Endothelial cell of umbilical vein (primary cell): Measurements from ENCODE around the gene AGBL4. TPM values are rescaled to one million over a fixed set of nuclear protein-coding genes. Genes with fewer than 3 reads are reported as not detected.

ENCODE experiments used
- BruUV-seq: library from RNA; stranded (reverse); fragments of 400-500 nt; replicated peaks from 2 replicates; lab custom pipeline; 2021; lab: Mats Ljungman, UMichigan
- CTCF ChIA-PET: fragments of 300-600, 350-600 bp; sonication (Branson Sonifier 250); formaldehyde crosslinking; loops from one replicate; lab custom pipeline; 2021; ENCODE audit warnings: antibody characterized with exemption, inconsistent platforms; lab: Charles Lee
- POLR2A ChIA-PET: fragments of 300-600, 350-600 bp; sonication (Branson Sonifier 250); formaldehyde crosslinking; loops from one replicate; lab custom pipeline; 2021; ENCODE audit warnings: antibody characterized with exemption, inconsistent platforms; lab: Charles Lee
- DNase-seq: peaks from one replicate; pipeline ENCODE4 v3.0.0-alpha.2; 2011; ENCODE audit warnings: low read depth, low spot score
- FAIRE-seq: peaks from 2 replicates; lab custom pipeline; 2011; peaks lifted over from hg19 to GRCh38; lab: Jason Lieb, UNC
- H2AFZ ChIP-seq: 2 replicates; pipeline ENCODE4 v1.6.0; 2012; ENCODE audit warnings: low read depth, low read length, control low read depth, inconsistent platforms
- H3K27ac ChIP-seq: 2 replicates; pipeline ENCODE4 v1.5.1; 2011; ENCODE audit warnings: low read depth, mild to moderate bottlenecking, control low read depth, low read length, moderate library complexity; ENCODE audit not compliant: insufficient read depth
- H3K27me3 ChIP-seq, 2 experiments: 2 replicates each; pipeline versions ENCODE4 v1.6.0 to v1.6.1; 2011; ENCODE audit warnings: low read length in 2 of 2, mixed read lengths in 1 of 2; ENCODE audit not compliant: control insufficient read depth in 2 of 2, insufficient read depth in 2 of 2
- H3K36me3 ChIP-seq, 2 experiments: 2 replicates in 1 of 2; 3 replicates in 1 of 2; pipeline ENCODE4 v1.5.1; 2011; ENCODE audit warnings: low read length in 2 of 2, mild to moderate bottlenecking in 1 of 2, moderate library complexity in 1 of 2; ENCODE audit not compliant: control insufficient read depth in 2 of 2, insufficient read depth in 2 of 2; ENCODE audit errors: extremely low read depth in 1 of 2
- H3K4me1 ChIP-seq: 3 replicates; pipeline ENCODE4 v1.5.1; 2011; ENCODE audit warnings: mild to moderate bottlenecking, low read length; ENCODE audit not compliant: control insufficient read depth, insufficient read depth; ENCODE audit errors: extremely low read depth
- H3K4me2 ChIP-seq: 2 replicates; pipeline ENCODE4 v1.6.1; 2011; ENCODE audit warnings: low read length, control low read depth, mixed read lengths; ENCODE audit not compliant: insufficient read depth
- H3K4me3 ChIP-seq, 3 experiments: fragments of 200-600 bp in 1 of 3; sonication (generic), shearing (Covaris generic) in 1 of 3; replicated peaks in 1 of 3; 2 replicates each; pipeline ENCODE4 v1.5.1; 2011 to 2016; ENCODE audit warnings: control low read depth in 3 of 3, low read length in 3 of 3, mild to moderate bottlenecking in 2 of 3, inconsistent platforms in 1 of 3, low read depth in 1 of 3, moderate library complexity in 1 of 3; ENCODE audit not compliant: insufficient read depth in 1 of 3
- H3K79me2 ChIP-seq: 2 replicates; pipeline ENCODE4 v1.6.0; 2012; ENCODE audit warnings: low read length, inconsistent platforms; ENCODE audit not compliant: control insufficient read depth, insufficient read depth
- H3K9ac ChIP-seq: replicated peaks from 2 replicates; pipeline ENCODE3; 2011; ENCODE audit warnings: low read length, control low read depth; ENCODE audit not compliant: insufficient read depth; ENCODE audit errors: extremely low read depth
- H3K9me1 ChIP-seq: replicated peaks from 3 replicates; pipeline ENCODE4 v1.6.0; 2011; ENCODE audit warnings: mild to moderate bottlenecking, low read length; ENCODE audit not compliant: control insufficient read depth, insufficient read depth; ENCODE audit errors: extremely low read depth
- H3K9me3 ChIP-seq: replicated peaks from 2 replicates; pipeline ENCODE4 v1.5.1; 2012; ENCODE audit warnings: low read length, inconsistent platforms; ENCODE audit not compliant: control insufficient read depth, insufficient read depth
- H4K20me1 ChIP-seq: replicated peaks from 2 replicates; pipeline ENCODE3; 2011; ENCODE audit warnings: mild to moderate bottlenecking, low read length; ENCODE audit not compliant: control insufficient read depth, insufficient read depth; ENCODE audit errors: extremely low read depth
- EZH2 ChIP-seq: IDR thresholded peaks from 2 replicates; pipeline ENCODE4 v1.6.1; 2012; ENCODE audit warnings: borderline replicate concordance, low read depth, mild to moderate bottlenecking, moderate library complexity, low read length, inconsistent platforms; ENCODE audit not compliant: severe bottlenecking
- FOS ChIP-seq: IDR thresholded peaks from 2 replicates; pipeline ENCODE4 v1.6.1; 2011; ENCODE audit warnings: mild to moderate bottlenecking, low read length, moderate library complexity, borderline replicate concordance; ENCODE audit not compliant: insufficient read depth
- GATA2 ChIP-seq: IDR thresholded peaks from 2 replicates; pipeline ENCODE4 v1.7.0; 2011; ENCODE audit warnings: low read depth, mild to moderate bottlenecking, moderate library complexity, mixed read lengths, low read length; ENCODE audit not compliant: insufficient read length, insufficient read depth
- JUN ChIP-seq: IDR thresholded peaks from 2 replicates; pipeline ENCODE4 v1.6.1; 2011; ENCODE audit warnings: borderline replicate concordance, low read depth; ENCODE audit not compliant: insufficient read length, insufficient read depth
- MAX ChIP-seq: IDR thresholded peaks from 2 replicates; pipeline ENCODE4 v1.6.1; 2011; ENCODE audit not compliant: insufficient read depth, insufficient read length
- MYC ChIP-seq: IDR thresholded peaks from one replicate; pipeline ENCODE4 v1.6.1; 2011; ENCODE audit warnings: mild to moderate bottlenecking, low read depth, low read length
- POLR2A ChIP-seq: IDR thresholded peaks from 2 replicates; pipeline ENCODE4 v1.6.1; 2012; ENCODE audit warnings: low read depth, mild to moderate bottlenecking, control low read depth, low read length
- POLR2AphosphoS5 ChIP-seq: IDR thresholded peaks from 2 replicates; pipeline ENCODE4 v1.6.1; 2012; ENCODE audit warnings: low read depth, mild to moderate bottlenecking, control low read depth, low read length, moderate library complexity; ENCODE audit not compliant: insufficient read depth
- dilution Hi-C: fragments of 300-500 bp; cut with MboI; formaldehyde crosslinking; loops from one replicate; pipeline ENCODE4 v1.15.0; 2019; ENCODE audit warnings: low sequenced_read_pairs; ENCODE audit not compliant: extremely low pct_ligation_motif_present
- intact Hi-C: fragments of 100-400 bp; cut with micrococcal nuclease; formaldehyde crosslinking; loops from one replicate; pipeline ENCODE4 v1.10.0; 2022
- polyA plus RNA-seq, 4 experiments: library from polyadenylated mRNA; depleted of rRNA in 3 of 4; stranded (reverse) in 3 of 4; unstranded in 1 of 4; fragments of >200 nt; gene quantifications; 2 replicates each; pipeline versions ENCODE4 v1.2.1 to v1.2.3, GENCODE V29; 2011 to 2012; ENCODE audit warnings: missing spikeins in 1 of 4
- total RNA-seq: library from RNA; stranded (reverse); gene quantifications from 2 replicates; pipeline ENCODE4 v1.2.3, GENCODE V29; 2021
- TF ChIP-seq, protein P1 (sequence below), 2 donors: IDR thresholded peaks; 1 replicate in 1 of 2; 2 replicates in 1 of 2; pipeline ENCODE4 v1.5.1; 2011; ENCODE audit warnings: low read length in 2 of 2, mild to moderate bottlenecking in 2 of 2, moderate library complexity in 2 of 2, control low read depth in 1 of 2, inconsistent platforms in 1 of 2, low read depth in 1 of 2; ENCODE audit not compliant: insufficient read depth in 1 of 2; ENCODE audit errors: extremely low read depth in 1 of 2

The AGBL4 gene
- total and polyA plus RNA-seq, 2 donors (not counting 3 experiments of a cell fraction or from before 2014, with no cell fraction given), result not detected

DNA sequence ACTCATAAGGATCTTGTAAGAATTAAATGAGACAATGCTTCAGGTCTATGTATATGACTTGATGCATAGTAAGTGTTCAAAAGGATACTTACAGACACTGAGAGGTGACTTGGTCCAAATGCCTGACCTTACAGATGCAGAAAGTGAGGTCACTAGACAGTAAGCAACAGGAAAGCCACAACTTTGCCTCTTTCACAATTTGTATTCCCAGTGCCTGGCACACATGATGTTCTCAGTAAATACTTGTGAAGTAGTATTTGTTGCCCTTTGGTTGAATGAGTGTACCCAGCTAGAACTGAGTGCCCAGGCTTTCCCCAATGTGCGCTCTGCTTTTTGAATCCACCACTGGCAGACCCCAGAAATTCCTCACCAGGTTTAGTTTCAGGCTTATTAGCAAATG is 1352.2 kb downstream of the AGBL4 start:
- H3K9me3 ChIP-seq, result no peaks in the 10 kb centered on the region

More for the DNA sequence above, 1352.2 kb downstream of the AGBL4 start:
- TF ChIP-seq GATA2, result no peak
- TF ChIP-seq POLR2AphosphoS5, result no peak
- TF ChIP-seq EZH2, result no peak
- TF ChIP-seq FOS, result no peak
- TF ChIP-seq MAX, result no peak
- TF ChIP-seq, protein P1, sequence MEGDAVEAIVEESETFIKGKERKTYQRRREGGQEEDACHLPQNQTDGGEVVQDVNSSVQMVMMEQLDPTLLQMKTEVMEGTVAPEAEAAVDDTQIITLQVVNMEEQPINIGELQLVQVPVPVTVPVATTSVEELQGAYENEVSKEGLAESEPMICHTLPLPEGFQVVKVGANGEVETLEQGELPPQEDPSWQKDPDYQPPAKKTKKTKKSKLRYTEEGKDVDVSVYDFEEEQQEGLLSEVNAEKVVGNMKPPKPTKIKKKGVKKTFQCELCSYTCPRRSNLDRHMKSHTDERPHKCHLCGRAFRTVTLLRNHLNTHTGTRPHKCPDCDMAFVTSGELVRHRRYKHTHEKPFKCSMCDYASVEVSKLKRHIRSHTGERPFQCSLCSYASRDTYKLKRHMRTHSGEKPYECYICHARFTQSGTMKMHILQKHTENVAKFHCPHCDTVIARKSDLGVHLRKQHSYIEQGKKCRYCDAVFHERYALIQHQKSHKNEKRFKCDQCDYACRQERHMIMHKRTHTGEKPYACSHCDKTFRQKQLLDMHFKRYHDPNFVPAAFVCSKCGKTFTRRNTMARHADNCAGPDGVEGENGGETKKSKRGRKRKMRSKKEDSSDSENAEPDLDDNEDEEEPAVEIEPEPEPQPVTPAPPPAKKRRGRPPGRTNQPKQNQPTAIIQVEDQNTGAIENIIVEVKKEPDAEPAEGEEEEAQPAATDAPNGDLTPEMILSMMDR (IDR thresholded peaks at IDR 0.05; ENCODE audit: extremely low read depth in 1 of 2, insufficient read depth in 1 of 2, low read depth in 1 of 2, low read length in 2 of 2), result no peak
- TF ChIP-seq JUN, result no peak
- no peak for TF ChIP-seq MYC
- no peak for TF ChIP-seq POLR2A
- POLR2A ChIA-PET, result no interaction called here
- Histone ChIP-seq H3K27me3 (no peaks in the 10 kb centered on the region), H3K4me2 (no peak overlapping the region), H2AFZ (no peak overlapping the region), H3K9me1 (no peaks in the 10 kb centered on the region), H3K27ac (no peak overlapping the region), H3K79me2 (no peaks in the 10 kb centered on the region), H3K9ac (no peak overlapping the region), H3K36me3 (no peaks in the 10 kb centered on the region), H4K20me1 (no peaks in the 10 kb centered on the region), H3K4me1 (no peaks in the 10 kb centered on the region), H3K4me3 (no peak overlapping the region)
- FAIRE-seq (no peak), DNase-seq (no peak)
- CTCF ChIA-PET, result no interaction called here
- intact Hi-C loops, result no loop called here
- dilution Hi-C loops, result no loop called here
- no TSS peak for BruUV-seq
